Measurements from ENCODE around the gene EMX2. TPM values are rescaled to one million over a fixed set of nuclear protein-coding genes. Genes with fewer than 3 reads are reported as not detected.

EMX2 gene
- total and polyA plus RNA-seq, 2 experiments from 2014 or later = 13.2 to 16.3 TPM

- TF ChIP-seq EZH2 (IDR thresholded peaks at IDR 0.05; ENCODE audit: insufficient read depth, poor library complexity, severe bottlenecking) (no peak), EZH2phosphoT487 (IDR thresholded peaks at IDR 0.05; ENCODE audit: insufficient read depth, low read depth) (no peak)
- H3F3A ChIP-seq (ENCODE audit: insufficient read depth) = no peaks in the 10 kb centered on the region
- no peak overlapping the region for H3K9ac ChIP-seq
- in situ Hi-C loops (cut with MboI) = no loop called here
- 0 out of 2 replicates have a peak, but pooled peaks cover 3% of the 10 kb centered on the region for H3K36me3 ChIP-seq (ENCODE audit: low read depth)
- H3K4me1 ChIP-seq (ENCODE audit: insufficient read depth) = 0 out of 2 replicates have a peak, but pooled peaks cover 4% of the 10 kb centered on the region
- no peaks in the 10 kb centered on the region for H3K9me2 ChIP-seq (ENCODE audit: insufficient read depth)
- no peak overlapping the region for H3K4me2 ChIP-seq (ENCODE audit: unreplicated experiment)
- H3K79me2 ChIP-seq (ENCODE audit: insufficient read depth) = peaks cover 91% of the 10 kb centered on the region
- no peak overlapping the region for H3K27ac ChIP-seq
- H3K9me3 ChIP-seq (ENCODE audit: low read depth) = no peaks in the 10 kb centered on the region
- no peak overlapping the region for H2AFZ ChIP-seq
- peaks cover 3% of the 10 kb centered on the region for H4K20me1 ChIP-seq (ENCODE audit: insufficient read depth)
- no peak for DNase-seq
- no peaks in the 10 kb centered on the region for H3K27me3 ChIP-seq (replicated peaks; ENCODE audit: insufficient read depth)
- WGBS, 2 experiments (ENCODE audit: low coverage in 1 of 2, low lambda C conversion rate in 2 of 2, missing lambda C conversion rate in 2 of 2) = 45 to 47% methylated on average over 8 of the region's 8 CpGs
- H3K4me3 ChIP-seq = no peak overlapping the region
Measured at GRCh38 chr10:117519286-117519685, 23.3 kb upstream of the EMX2 start.

GRCh38 chr10:117519879-117520278 lies 22.7 kb upstream of the EMX2 start:
- Histone ChIP-seq H3K9me2 (ENCODE audit: insufficient read depth) (no peaks in the 10 kb centered on the region), H3K79me2 (ENCODE audit: insufficient read depth) (peaks cover 94% of the 10 kb centered on the region), H3K27ac (no peak overlapping the region), H3K4me2 (ENCODE audit: unreplicated experiment) (no peak overlapping the region), H3K9me3 (ENCODE audit: low read depth) (no peaks in the 10 kb centered on the region), H4K20me1 (ENCODE audit: insufficient read depth) (peaks cover 3% of the 10 kb centered on the region), H3K27me3 (replicated peaks; ENCODE audit: insufficient read depth) (no peaks in the 10 kb centered on the region), H3K4me3 (no peak overlapping the region), H3F3A (ENCODE audit: insufficient read depth) (no peaks in the 10 kb centered on the region), H3K9ac (no peak overlapping the region), H3K4me1 (ENCODE audit: insufficient read depth) (0 out of 2 replicates have a peak, but pooled peaks cover 4% of the 10 kb centered on the region), H2AFZ (no peak overlapping the region), H3K36me3 (ENCODE audit: low read depth) (0 out of 2 replicates have a peak, but pooled peaks cover 3% of the 10 kb centered on the region)
- TF ChIP-seq EZH2phosphoT487 (IDR thresholded peaks at IDR 0.05; ENCODE audit: insufficient read depth, low read depth) (no peak), EZH2 (IDR thresholded peaks at IDR 0.05; ENCODE audit: insufficient read depth, poor library complexity, severe bottlenecking) (no peak)
- 18 to 23% methylated on average over 3 of the region's 3 CpGs for WGBS, 2 experiments (ENCODE audit: low coverage in 1 of 2, low lambda C conversion rate in 2 of 2, missing lambda C conversion rate in 2 of 2)
- in situ Hi-C loops (cut with MboI) = no loop called here
- DNase-seq = no peak

GRCh38 chr10:117530791-117531190 lies 11.8 kb upstream of the EMX2 start:
- Histone ChIP-seq H4K20me1 (ENCODE audit: insufficient read depth) (no peaks in the 10 kb centered on the region), H3K79me2 (ENCODE audit: insufficient read depth) (peaks cover 97% of the 10 kb centered on the region), H3K27ac (no peak overlapping the region), H2AFZ (no peak overlapping the region), H3K27me3 (replicated peaks; ENCODE audit: insufficient read depth) (no peaks in the 10 kb centered on the region), H3K9me3 (ENCODE audit: low read depth) (no peaks in the 10 kb centered on the region), H3K9me2 (ENCODE audit: insufficient read depth) (no peaks in the 10 kb centered on the region), H3K4me3 (no peak overlapping the region), H3F3A (ENCODE audit: insufficient read depth) (no peaks in the 10 kb centered on the region), H3K4me2 (ENCODE audit: unreplicated experiment) (no peak overlapping the region), H3K9ac (no peak overlapping the region), H3K4me1 (ENCODE audit: insufficient read depth) (peaks cover 21% of the 10 kb centered on the region), H3K36me3 (ENCODE audit: low read depth) (no peaks in the 10 kb centered on the region)
- 55 to 58% methylated on average over 4 of the region's 4 CpGs for WGBS, 2 experiments (ENCODE audit: low coverage in 1 of 2, low lambda C conversion rate in 2 of 2, missing lambda C conversion rate in 2 of 2)
- in situ Hi-C loops (cut with MboI) = no loop called here
- TF ChIP-seq EZH2phosphoT487 (IDR thresholded peaks at IDR 0.05; ENCODE audit: insufficient read depth, low read depth) (no peak), EZH2 (IDR thresholded peaks at IDR 0.05; ENCODE audit: insufficient read depth, poor library complexity, severe bottlenecking) (no peak)
- DNase-seq = peak; percentile 67

GRCh38 chr10:117531371-117532002 lies 11.1 kb upstream of the EMX2 start:
- Histone ChIP-seq H2AFZ (no peak overlapping the region), H4K20me1 (ENCODE audit: insufficient read depth) (no peaks in the 10 kb centered on the region), H3K36me3 (ENCODE audit: low read depth) (no peaks in the 10 kb centered on the region), H3K79me2 (ENCODE audit: insufficient read depth) (peaks cover 99% of the 10 kb centered on the region), H3K4me3 (no peak overlapping the region), H3K9me3 (ENCODE audit: low read depth) (no peaks in the 10 kb centered on the region), H3K27ac (no peak overlapping the region), H3K9me2 (ENCODE audit: insufficient read depth) (no peaks in the 10 kb centered on the region), H3F3A (ENCODE audit: insufficient read depth) (no peaks in the 10 kb centered on the region), H3K4me2 (ENCODE audit: unreplicated experiment) (no peak overlapping the region), H3K4me1 (ENCODE audit: insufficient read depth) (peaks cover 23% of the 10 kb centered on the region), H3K9ac (no peak overlapping the region), H3K27me3 (replicated peaks; ENCODE audit: insufficient read depth) (no peaks in the 10 kb centered on the region)
- DNase-seq = no peak
- in situ Hi-C loops (cut with MboI) = no loop called here
- 61 to 66% methylated on average over 14 of the region's 14 CpGs for WGBS, 2 experiments (ENCODE audit: low coverage in 1 of 2, low lambda C conversion rate in 2 of 2, missing lambda C conversion rate in 2 of 2)
- TF ChIP-seq EZH2 (IDR thresholded peaks at IDR 0.05; ENCODE audit: insufficient read depth, poor library complexity, severe bottlenecking) = no peak
- TF ChIP-seq EZH2phosphoT487 (IDR thresholded peaks at IDR 0.05; ENCODE audit: insufficient read depth, low read depth) = no peak
